GM18505 (cell line): ENCODE measurements around the gene CDCA7L.
"Not testable (repeated sequence)": the region's sequence is repeated elsewhere in the genome, so short reads cannot be mapped to it uniquely, and the experiment has no call there.

ENCODE experiments used
- ATAC-seq: cut with Tn5 transposase; IDR thresholded peaks from one replicate; pipeline ENCODE4 v1.9.1; 2021; ENCODE audit not compliant: unreplicated experiment
- POLR2A ChIP-seq: IDR thresholded peaks from 4 replicates; pipeline ENCODE4 v1.6.1; 2011; ENCODE audit warnings: borderline replicate concordance; ENCODE audit not compliant: insufficient read depth, insufficient read length; ENCODE audit errors: extremely low read depth

CDCA7L gene

GRCh38 chr7:21869785-21870402, 75.8 kb downstream of the CDCA7L start:
- no peak for ATAC-seq
- no peak for TF ChIP-seq POLR2A

- no peak for TF ChIP-seq POLR2A
- ATAC-seq: no peak
These were observed 77.2 kb downstream of the CDCA7L start for GRCh38 chr7:21868576-21868850.

GRCh38 chr7:21867816-21868575, 77.7 kb downstream of the CDCA7L start:
- TF ChIP-seq POLR2A: no peak

GRCh38 chr7:21867226-21867625, 78.5 kb downstream of the CDCA7L start:
- no peak for TF ChIP-seq POLR2A
- ATAC-seq: no peak

More at GRCh38 chr7:21867816-21868575, 77.7 kb downstream of the CDCA7L start:
- ATAC-seq: no peak

- TF ChIP-seq POLR2A: no peak
- ATAC-seq: no peak
These were observed 79.0 kb downstream of the CDCA7L start for GRCh38 chr7:21866731-21867130.

- not testable (repeated sequence) for ATAC-seq
These were observed 80.0 kb downstream of the CDCA7L start for GRCh38 chr7:21865631-21866204.

- TF ChIP-seq POLR2A: no peak
- ATAC-seq: no peak
These were observed 94.1 kb downstream of the CDCA7L start for GRCh38 chr7:21851559-21851967.
